IMR-90 (cell line): ENCODE data around the gene EPS8. TPM values are rescaled to one million over a fixed set of nuclear protein-coding genes. Genes with fewer than 3 reads are reported as not detected.

Experiments
- ATAC-seq: fragments of 200-7000 bp; cut with Tn5 transposase; 2 replicates; pipeline ENCODE4 v1.9.1; 2020; ENCODE audit warnings: low read depth, mild to moderate bottlenecking, moderate library complexity
- BruUV-seq: library from RNA; stranded (reverse); fragments of 400-500 nt; replicated peaks from 2 replicates; lab custom pipeline; 2021; lab: Mats Ljungman, UMichigan
- CTCF ChIA-PET: fragments of 300-600 bp; formaldehyde crosslinking; extraction: SDS; loops from one replicate; lab custom pipeline; 2021; ENCODE audit warnings: antibody characterized with exemption; lab: Yijun Ruan, JAX
- POLR2A ChIA-PET: fragments of 300-600 bp; sonication (Branson Sonifier 250); formaldehyde crosslinking; loops from one replicate; lab custom pipeline; 2022; ENCODE audit warnings: antibody characterized with exemption; ENCODE audit not compliant: unreplicated experiment; lab: Charles Lee
- DNase-seq: peaks from one replicate; pipeline ENCODE4 v3.0.0; 2013
- H2AFZ ChIP-seq: replicated peaks from 2 replicates; pipeline ENCODE3; 2013; ENCODE audit warnings: low read length, mild to moderate bottlenecking; ENCODE audit not compliant: poor library complexity
- H2AK5ac ChIP-seq: 2 replicates; pipeline ENCODE4 v1.6.1; 2013; ENCODE audit warnings: low read depth, low read length, inconsistent platforms
- H2AK9ac ChIP-seq: replicated peaks from 2 replicates; pipeline ENCODE3; 2013; ENCODE audit warnings: mild to moderate bottlenecking, low read depth, low read length, moderate library complexity; ENCODE audit not compliant: poor library complexity
- H2BK120ac ChIP-seq: 2 replicates; pipeline ENCODE4 v1.6.1; 2013; ENCODE audit warnings: low read depth, low read length, inconsistent platforms
- H2BK15ac ChIP-seq: 3 replicates; pipeline ENCODE4 v1.6.1; 2013; ENCODE audit warnings: low read depth, low read length, inconsistent platforms
- H2BK20ac ChIP-seq: 2 replicates; pipeline ENCODE4 v1.6.1; 2013; ENCODE audit warnings: low read depth, mild to moderate bottlenecking, inconsistent platforms, low read length, moderate library complexity
- H2BK5ac ChIP-seq: 2 replicates; pipeline ENCODE4 v1.6.1; 2013; ENCODE audit warnings: mild to moderate bottlenecking, low read depth, low read length, inconsistent platforms; ENCODE audit not compliant: poor library complexity, severe bottlenecking
- H3K14ac ChIP-seq: replicated peaks from 2 replicates; pipeline ENCODE4 v1.6.1; 2013; ENCODE audit warnings: low read depth, low read length, inconsistent platforms
- H3K18ac ChIP-seq: 2 replicates; pipeline ENCODE4 v1.6.1; 2013; ENCODE audit warnings: low read depth, low read length, control low read depth
- H3K23ac ChIP-seq: 2 replicates; pipeline ENCODE4 v1.6.1; 2013; ENCODE audit warnings: low read depth, low read length, inconsistent platforms
- H3K27ac ChIP-seq: 2 replicates; pipeline ENCODE4 v1.5.1; 2013; ENCODE audit warnings: mild to moderate bottlenecking, control low read depth, low read length; ENCODE audit not compliant: insufficient read depth
- H3K27me3 ChIP-seq: 2 replicates; pipeline ENCODE4 v1.6.1; 2013; ENCODE audit warnings: low read length; ENCODE audit not compliant: control insufficient read depth, insufficient read depth
- H3K36me3 ChIP-seq: 2 replicates; pipeline ENCODE4 v1.6.1; 2013; ENCODE audit warnings: low read length, mixed read lengths; ENCODE audit not compliant: control insufficient read depth, insufficient read depth
- H3K4ac ChIP-seq: 2 replicates; pipeline ENCODE4 v1.6.1; 2013; ENCODE audit warnings: low read depth, low read length, inconsistent platforms
- H3K4me1 ChIP-seq: 2 replicates; pipeline ENCODE4 v1.6.1; 2013; ENCODE audit warnings: low read length, mixed read lengths; ENCODE audit not compliant: control insufficient read depth, insufficient read depth
- H3K4me2 ChIP-seq: 2 replicates; pipeline ENCODE4 v1.6.1; 2013; ENCODE audit warnings: low read depth, mild to moderate bottlenecking, control low read depth, low read length, moderate library complexity
- H3K4me3 ChIP-seq: 2 replicates; pipeline ENCODE4 v1.5.1; 2013; ENCODE audit warnings: low read depth, mild to moderate bottlenecking, control low read depth, low read length, moderate library complexity; ENCODE audit not compliant: insufficient read depth
- H3K56ac ChIP-seq: 2 replicates; pipeline ENCODE4 v1.6.1; 2013; ENCODE audit warnings: low read length, inconsistent platforms; ENCODE audit not compliant: insufficient read depth; ENCODE audit errors: extremely low read depth
- H3K79me1 ChIP-seq, 2 experiments: 2 replicates each; pipeline ENCODE4 v1.6.1; 2013; ENCODE audit warnings: low read length in 2 of 2, inconsistent platforms in 1 of 2, low read depth in 1 of 2
- H3K9ac ChIP-seq: 2 replicates; pipeline ENCODE4 v1.6.1; 2013; ENCODE audit warnings: low read depth, low read length, control low read depth
- H3K9me1 ChIP-seq: 2 replicates; pipeline ENCODE4 v1.6.1; 2013; ENCODE audit warnings: low read length, inconsistent platforms; ENCODE audit not compliant: insufficient read depth
- H3K9me3 ChIP-seq: 2 replicates; pipeline ENCODE4 v1.6.1; 2013; ENCODE audit warnings: low read length; ENCODE audit not compliant: control insufficient read depth, insufficient read depth
- H4K20me1 ChIP-seq: 2 replicates; pipeline ENCODE4 v1.6.1; 2013; ENCODE audit warnings: low read length, inconsistent platforms; ENCODE audit not compliant: insufficient read depth
- H4K5ac ChIP-seq: 2 replicates; pipeline ENCODE4 v1.6.1; 2013; ENCODE audit warnings: mild to moderate bottlenecking, low read depth, low read length, control low read depth
- H4K8ac ChIP-seq, 2 experiments: 2 replicates each; pipeline ENCODE4 v1.6.1; 2013; ENCODE audit warnings: low read depth in 2 of 2, low read length in 2 of 2, control low read depth in 1 of 2, inconsistent platforms in 1 of 2
- H4K91ac ChIP-seq: 2 replicates; pipeline ENCODE4 v1.6.1; 2013; ENCODE audit warnings: low read depth, low read length, inconsistent platforms; ENCODE audit not compliant: insufficient read depth
- BHLHE40 ChIP-seq: fragments of 150-350 bp; IDR thresholded peaks from 2 replicates; pipeline ENCODE4 v1.6.1; 2016; ENCODE audit warnings: mild to moderate bottlenecking, low read depth, low read length
- CEBPB ChIP-seq: IDR thresholded peaks from 2 replicates; pipeline ENCODE4 v1.6.1; 2012; ENCODE audit warnings: low read depth, low read length, improper control_type of control experiment
- CHD1 ChIP-seq: IDR thresholded peaks from 2 replicates; pipeline ENCODE4 v1.6.1; 2012; ENCODE audit warnings: low read depth, low read length, improper control_type of control experiment
- MAFK ChIP-seq: IDR thresholded peaks from 2 replicates; pipeline ENCODE4 v1.6.1; 2012; ENCODE audit warnings: low read depth, low read length, improper control_type of control experiment
- MAZ ChIP-seq: IDR thresholded peaks from 2 replicates; pipeline ENCODE4 v1.6.1; 2012; ENCODE audit warnings: low read depth, mild to moderate bottlenecking, low read length, improper control_type of control experiment, moderate library complexity, borderline replicate concordance
- NFE2L2 ChIP-seq: fragments of 150-350 bp; IDR thresholded peaks from 2 replicates; pipeline ENCODE4 v1.6.1; 2016; ENCODE audit warnings: low read depth, mild to moderate bottlenecking, low read length
- WGBS, 2 experiments: methylation state at CpG; one replicate each; pipeline versions ENCODE4 v1.1.5 to v1.1.7; 2013; ENCODE audit warnings: missing lambda C conversion rate in 2 of 2; ENCODE audit not compliant: insufficient read length in 1 of 2; ENCODE audit errors: extremely low coverage in 2 of 2; 5-methylcytosine and 5-hydroxymethylcytosine counted together
- dilution Hi-C: fragments of 300-500 bp; cut with HindIII; formaldehyde crosslinking; loops from one replicate; pipeline ENCODE4 v1.14.3; 2018; ENCODE audit warnings: low sequenced_read_pairs; ENCODE audit not compliant: unreplicated experiment
- in situ Hi-C: fragments of 300-500 bp; cut with MboI; formaldehyde crosslinking; loops from 3 replicates; pipeline ENCODE4 v1.14.3; 2019; ENCODE audit warnings: low sequenced_read_pairs, inconsistent platforms, mixed read lengths
- intact Hi-C: fragments of 100-400 bp; cut with micrococcal nuclease; formaldehyde crosslinking; loops from 2 replicates; pipeline ENCODE4 v1.10.0; 2022
- polyA plus RNA-seq, 3 experiments: library from polyadenylated mRNA; depleted of rRNA; stranded (reverse); fragments of >200 nt; gene quantifications; 2 replicates each; pipeline ENCODE4 v1.2.3, GENCODE V29; 2012; ENCODE audit warnings: low replicate concordance in 1 of 3
- total RNA-seq: library from RNA; depleted of rRNA; stranded (reverse); fragments of >200 nt; gene quantifications from 2 replicates; pipeline ENCODE4 v1.2.3, GENCODE V29; 2012
- TF ChIP-seq, protein P1 (sequence below): conservative IDR thresholded peaks from 2 replicates; pipeline ENCODE4 v1.5.1; 2012; ENCODE audit warnings: mild to moderate bottlenecking, low read depth, low read length, improper control_type of control experiment
- TF ChIP-seq, protein P2 (sequence below): fragments of 150-350 bp; IDR thresholded peaks from 2 replicates; pipeline ENCODE4 v1.6.1; 2017; ENCODE audit warnings: mild to moderate bottlenecking, antibody characterized with exemption, low read length, low read depth
- TF ChIP-seq, protein P3 (sequence below): fragments of 150-350 bp; IDR thresholded peaks from 2 replicates; pipeline ENCODE4 v1.6.1; 2016; ENCODE audit warnings: low read depth, mild to moderate bottlenecking, low read length, moderate library complexity, borderline replicate concordance

Gene EPS8
- total and polyA plus RNA-seq, 2 of the 4 experiments (the other 2 are of a cell fraction) = 45.1 to 104 TPM

DNA sequence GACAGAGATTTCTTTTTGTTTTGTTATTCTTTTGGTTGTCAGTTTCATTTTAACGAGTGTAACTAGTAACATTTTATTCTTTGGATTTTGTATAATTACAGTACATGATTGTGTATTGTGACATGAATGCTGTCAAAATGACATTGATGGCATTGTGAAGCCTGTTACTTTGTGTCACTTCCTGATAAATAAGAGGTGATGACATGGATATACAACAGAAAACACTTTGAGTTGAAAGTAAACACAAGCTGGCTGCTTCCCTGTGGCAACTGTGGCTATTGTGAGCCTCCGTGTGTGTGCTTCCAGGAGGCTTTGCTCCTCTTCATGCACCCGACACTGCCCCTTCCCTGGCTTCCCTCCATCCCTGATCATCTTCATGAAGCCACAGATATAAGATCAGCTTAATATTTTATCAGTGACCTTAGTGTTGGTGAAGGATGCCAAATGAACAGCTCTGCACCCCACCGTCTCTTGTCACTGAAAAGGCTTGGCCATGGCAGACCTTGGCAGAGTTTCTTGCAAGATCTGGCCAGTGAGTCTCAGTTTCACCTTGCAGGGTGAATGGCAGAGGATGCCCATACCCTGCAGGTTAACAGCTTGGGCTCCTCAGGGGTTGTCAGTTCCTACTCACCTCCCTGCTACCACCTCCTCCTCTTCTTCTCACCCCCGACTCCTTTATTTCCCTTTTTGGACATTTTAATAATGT is 191.9 kb downstream of the EPS8 start (continued):
- TF ChIP-seq, protein P1, sequence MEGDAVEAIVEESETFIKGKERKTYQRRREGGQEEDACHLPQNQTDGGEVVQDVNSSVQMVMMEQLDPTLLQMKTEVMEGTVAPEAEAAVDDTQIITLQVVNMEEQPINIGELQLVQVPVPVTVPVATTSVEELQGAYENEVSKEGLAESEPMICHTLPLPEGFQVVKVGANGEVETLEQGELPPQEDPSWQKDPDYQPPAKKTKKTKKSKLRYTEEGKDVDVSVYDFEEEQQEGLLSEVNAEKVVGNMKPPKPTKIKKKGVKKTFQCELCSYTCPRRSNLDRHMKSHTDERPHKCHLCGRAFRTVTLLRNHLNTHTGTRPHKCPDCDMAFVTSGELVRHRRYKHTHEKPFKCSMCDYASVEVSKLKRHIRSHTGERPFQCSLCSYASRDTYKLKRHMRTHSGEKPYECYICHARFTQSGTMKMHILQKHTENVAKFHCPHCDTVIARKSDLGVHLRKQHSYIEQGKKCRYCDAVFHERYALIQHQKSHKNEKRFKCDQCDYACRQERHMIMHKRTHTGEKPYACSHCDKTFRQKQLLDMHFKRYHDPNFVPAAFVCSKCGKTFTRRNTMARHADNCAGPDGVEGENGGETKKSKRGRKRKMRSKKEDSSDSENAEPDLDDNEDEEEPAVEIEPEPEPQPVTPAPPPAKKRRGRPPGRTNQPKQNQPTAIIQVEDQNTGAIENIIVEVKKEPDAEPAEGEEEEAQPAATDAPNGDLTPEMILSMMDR = no peak
- TF ChIP-seq MAFK = no peak
- no peak for TF ChIP-seq BHLHE40

- Histone ChIP-seq H4K8ac (no peak overlapping the region), H3K23ac (no peak overlapping the region), H3K4me3 (no peak overlapping the region), H2AK5ac (no peak overlapping the region), H2AFZ (no peak overlapping the region), H3K14ac (no peak overlapping the region), H3K56ac (no peak overlapping the region), H4K91ac (no peak overlapping the region), H2BK120ac (no peak overlapping the region), H3K79me1 (no peaks in the 10 kb centered on the region), H4K5ac (no peak overlapping the region), H3K4me1 (0 out of 2 replicates have a peak, but pooled peaks cover 3% of the 10 kb centered on the region), H3K27me3 (no peaks in the 10 kb centered on the region), H3K27ac (no peak overlapping the region), H3K4me2 (no peak overlapping the region), H2BK5ac (no peak overlapping the region), H4K20me1 (no peaks in the 10 kb centered on the region), H3K9ac (no peak overlapping the region), H2AK9ac (no peak overlapping the region), H2BK15ac (no peak overlapping the region), H3K9me3 (no peaks in the 10 kb centered on the region), H2BK20ac (no peak overlapping the region), H3K36me3 (no peaks in the 10 kb centered on the region), H3K18ac (no peak overlapping the region), H3K9me1 (no peaks in the 10 kb centered on the region; the same call in 1 of the 2 replicates), H3K4ac (0 out of 2 replicates have a peak overlapping the region, but pooled peaks have one; percentile 6)
- CTCF ChIA-PET = interaction anchor here (0.5 to 1.0 kb wide), 2 partner anchors 12 to 799 kb away, joined by 3 read pairs; no protein-coding TSS in a partner anchor
- in situ Hi-C loops = loop anchor here (5.0 kb wide), 1 partner anchor 256 kb away; no protein-coding TSS in a partner anchor
- POLR2A ChIA-PET = no interaction called here
- no peak for ATAC-seq
- intact Hi-C loops = no loop called here
- no CpG with 5 or more reads among the region's 5 CpGs for WGBS, 2 experiments
- no peak for DNase-seq
- BruUV-seq = no TSS peak
- dilution Hi-C loops = no loop called here
- TF ChIP-seq CEBPB (no peak), CHD1 (no peak), NFE2L2 (no peak), MAZ (no peak)
- TF ChIP-seq, protein P2, sequence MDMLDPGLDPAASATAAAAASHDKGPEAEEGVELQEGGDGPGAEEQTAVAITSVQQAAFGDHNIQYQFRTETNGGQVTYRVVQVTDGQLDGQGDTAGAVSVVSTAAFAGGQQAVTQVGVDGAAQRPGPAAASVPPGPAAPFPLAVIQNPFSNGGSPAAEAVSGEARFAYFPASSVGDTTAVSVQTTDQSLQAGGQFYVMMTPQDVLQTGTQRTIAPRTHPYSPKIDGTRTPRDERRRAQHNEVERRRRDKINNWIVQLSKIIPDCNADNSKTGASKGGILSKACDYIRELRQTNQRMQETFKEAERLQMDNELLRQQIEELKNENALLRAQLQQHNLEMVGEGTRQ = no peak
- TF ChIP-seq, protein P3, sequence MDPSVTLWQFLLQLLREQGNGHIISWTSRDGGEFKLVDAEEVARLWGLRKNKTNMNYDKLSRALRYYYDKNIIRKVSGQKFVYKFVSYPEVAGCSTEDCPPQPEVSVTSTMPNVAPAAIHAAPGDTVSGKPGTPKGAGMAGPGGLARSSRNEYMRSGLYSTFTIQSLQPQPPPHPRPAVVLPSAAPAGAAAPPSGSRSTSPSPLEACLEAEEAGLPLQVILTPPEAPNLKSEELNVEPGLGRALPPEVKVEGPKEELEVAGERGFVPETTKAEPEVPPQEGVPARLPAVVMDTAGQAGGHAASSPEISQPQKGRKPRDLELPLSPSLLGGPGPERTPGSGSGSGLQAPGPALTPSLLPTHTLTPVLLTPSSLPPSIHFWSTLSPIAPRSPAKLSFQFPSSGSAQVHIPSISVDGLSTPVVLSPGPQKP = no peak
- TF ChIP-seq, protein P1 = no peak
Measured at GRCh38 chr12:15596174-15596573, 193.0 kb downstream of the EPS8 start.
